ENCODE data around the gene ZNF672.
"Not testable (repeated sequence)": the region's sequence is repeated elsewhere in the genome, so short reads cannot be mapped to it uniquely, and the experiment has no call there.

The ZNF672 gene

DNA sequence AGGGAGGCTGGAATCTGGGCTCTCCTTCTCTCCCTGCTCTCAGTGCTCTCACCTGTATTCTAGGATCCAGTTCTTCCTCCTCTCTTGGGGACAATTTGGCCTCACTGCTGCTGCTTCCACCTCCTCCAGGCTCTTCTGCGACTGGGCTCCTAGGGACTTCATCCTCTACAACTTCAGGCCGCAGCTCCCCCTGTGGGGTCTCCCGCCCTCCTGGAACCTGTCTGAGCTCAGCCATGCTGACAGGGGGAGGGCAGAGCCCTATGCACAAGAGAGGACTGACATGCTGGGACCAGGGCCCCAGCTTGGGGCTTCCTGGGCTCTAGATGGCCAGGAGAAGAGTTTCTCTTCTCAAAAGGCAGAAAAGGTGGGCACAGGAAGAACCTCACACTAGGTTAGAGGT, 13.3 kb upstream of the ZNF672 start:
- H3K27me3 ChIP-seq (ENCODE audit: insufficient read depth, poor library complexity, severe bottlenecking): no peaks in the 10 kb centered on the region
- ATAC-seq (ENCODE audit: low read depth) (no peak), DNase-seq (ENCODE audit: low spot score) (no peak)
- peak overlapping the region; percentile 52 for H3K4me3 ChIP-seq (ENCODE audit: severe bottlenecking)
- TF ChIP-seq, protein P1, sequence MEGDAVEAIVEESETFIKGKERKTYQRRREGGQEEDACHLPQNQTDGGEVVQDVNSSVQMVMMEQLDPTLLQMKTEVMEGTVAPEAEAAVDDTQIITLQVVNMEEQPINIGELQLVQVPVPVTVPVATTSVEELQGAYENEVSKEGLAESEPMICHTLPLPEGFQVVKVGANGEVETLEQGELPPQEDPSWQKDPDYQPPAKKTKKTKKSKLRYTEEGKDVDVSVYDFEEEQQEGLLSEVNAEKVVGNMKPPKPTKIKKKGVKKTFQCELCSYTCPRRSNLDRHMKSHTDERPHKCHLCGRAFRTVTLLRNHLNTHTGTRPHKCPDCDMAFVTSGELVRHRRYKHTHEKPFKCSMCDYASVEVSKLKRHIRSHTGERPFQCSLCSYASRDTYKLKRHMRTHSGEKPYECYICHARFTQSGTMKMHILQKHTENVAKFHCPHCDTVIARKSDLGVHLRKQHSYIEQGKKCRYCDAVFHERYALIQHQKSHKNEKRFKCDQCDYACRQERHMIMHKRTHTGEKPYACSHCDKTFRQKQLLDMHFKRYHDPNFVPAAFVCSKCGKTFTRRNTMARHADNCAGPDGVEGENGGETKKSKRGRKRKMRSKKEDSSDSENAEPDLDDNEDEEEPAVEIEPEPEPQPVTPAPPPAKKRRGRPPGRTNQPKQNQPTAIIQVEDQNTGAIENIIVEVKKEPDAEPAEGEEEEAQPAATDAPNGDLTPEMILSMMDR (IDR thresholded peaks at IDR 0.05; ENCODE audit: poor library complexity, severe bottlenecking): no peak
- H3K36me3 ChIP-seq (ENCODE audit: low read depth): peaks cover 26% of the 10 kb centered on the region
- peaks cover 7% of the 10 kb centered on the region for H3K4me1 ChIP-seq (ENCODE audit: insufficient read depth, poor library complexity, severe bottlenecking)
- no peak overlapping the region for H3K27ac ChIP-seq (ENCODE audit: poor library complexity, severe bottlenecking)
- H3K9me3 ChIP-seq (ENCODE audit: severe bottlenecking): no peaks in the 10 kb centered on the region

DNA sequence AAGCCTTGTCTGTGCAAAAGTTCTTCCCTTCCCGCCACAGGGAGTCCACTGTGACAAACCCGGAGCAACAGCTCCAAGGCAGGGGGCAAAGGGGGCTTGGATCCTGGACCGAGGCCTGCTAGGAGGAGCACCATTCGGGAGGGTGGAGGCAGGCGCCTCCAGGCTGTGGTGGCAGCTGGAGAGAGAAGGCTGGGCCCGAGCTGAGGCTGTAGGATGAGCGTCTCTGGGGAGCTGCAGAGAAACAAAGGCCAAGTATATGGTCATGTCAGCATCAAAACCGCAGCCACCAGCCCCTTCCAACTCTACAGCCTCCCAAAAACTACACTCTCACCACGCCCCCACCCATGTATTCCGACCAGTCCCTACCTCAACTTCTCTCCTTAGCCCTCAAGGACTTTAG, 12.9 kb upstream of the ZNF672 start:
- Histone ChIP-seq H3K9me3 (ENCODE audit: severe bottlenecking) (no peaks in the 10 kb centered on the region), H3K27me3 (ENCODE audit: insufficient read depth, poor library complexity, severe bottlenecking) (no peaks in the 10 kb centered on the region), H3K4me3 (ENCODE audit: severe bottlenecking) (peak overlapping the region; percentile 52), H3K27ac (ENCODE audit: poor library complexity, severe bottlenecking) (peak overlapping the region; percentile 48), H3K4me1 (ENCODE audit: insufficient read depth, poor library complexity, severe bottlenecking) (peaks cover 7% of the 10 kb centered on the region), H3K36me3 (ENCODE audit: low read depth) (peaks cover 26% of the 10 kb centered on the region)
- TF ChIP-seq, protein P1 (IDR thresholded peaks at IDR 0.05; ENCODE audit: poor library complexity, severe bottlenecking): no peak
- ATAC-seq (ENCODE audit: low read depth): no peak
- DNase-seq (ENCODE audit: low spot score): no peak

DNA sequence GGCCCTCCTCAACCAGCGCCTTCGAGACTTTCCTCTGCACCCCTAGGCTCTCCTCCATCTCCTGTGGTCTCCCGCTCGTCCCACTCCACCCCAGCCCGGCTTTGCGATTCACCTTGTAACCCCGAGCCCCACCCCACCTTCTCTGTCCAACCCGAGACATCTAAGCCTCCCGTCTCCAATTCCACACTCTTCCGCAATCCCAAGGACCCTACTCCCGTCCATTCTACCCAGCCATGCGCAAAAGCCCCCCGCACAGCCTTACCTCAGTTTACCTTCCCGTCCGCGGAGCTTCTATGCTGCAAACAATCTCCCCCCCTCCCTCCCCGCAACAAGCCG, 12.5 kb upstream of the ZNF672 start:
- TF ChIP-seq, protein P1 (IDR thresholded peaks at IDR 0.05; ENCODE audit: poor library complexity, severe bottlenecking): no peak

DNA sequence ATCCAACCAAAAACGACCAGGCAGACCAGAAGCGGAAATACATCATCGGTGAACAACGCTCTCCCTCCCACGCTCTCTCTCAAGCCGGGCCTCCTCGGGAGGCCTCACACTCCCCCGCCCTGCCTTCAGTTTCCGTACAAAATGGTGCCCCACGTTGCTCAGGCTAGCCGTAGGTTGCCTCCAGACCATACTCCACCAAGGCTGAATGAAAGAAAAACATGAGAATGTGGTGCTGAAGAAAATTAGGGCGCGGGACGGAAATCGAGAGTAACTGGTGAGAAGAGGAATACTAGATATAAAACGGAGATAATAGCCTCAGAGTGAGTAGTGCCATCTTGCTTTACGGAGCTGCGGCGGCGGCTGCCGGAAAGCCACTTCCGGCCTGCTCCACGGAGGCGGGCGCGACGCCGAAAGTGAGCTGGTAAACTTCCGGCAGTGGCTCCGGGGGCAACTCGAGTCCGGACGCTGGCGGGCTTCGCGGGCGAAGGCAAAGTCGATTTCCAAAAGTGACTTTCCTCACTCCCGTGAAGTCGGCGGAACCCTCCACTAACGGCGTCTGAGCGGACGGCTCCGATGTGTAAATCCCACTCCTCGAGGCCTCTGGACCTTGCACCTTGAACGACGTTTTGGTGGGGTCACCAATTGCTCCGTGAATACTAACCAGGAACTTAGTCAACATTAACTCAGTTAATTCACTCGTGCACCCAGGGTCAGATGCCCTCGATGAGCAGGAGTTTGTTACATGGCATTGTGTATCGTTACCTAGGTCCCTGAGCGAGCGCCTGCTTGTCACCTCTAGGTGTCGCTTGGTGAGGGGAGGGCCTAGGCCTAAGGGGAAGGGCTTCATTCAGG, 11.9 kb upstream of the ZNF672 start, which contains the start of gene SH3BP5L:
Gene SH3BP5L, minus strand, starts transcription at position 7 of the 852 bp plus-strand sequence. CDS start 980 bp downstream, outside the sequence.
- H3K4me1 ChIP-seq (ENCODE audit: insufficient read depth, poor library complexity, severe bottlenecking): peaks cover 7% of the 10 kb centered on the region
- peaks cover 24% of the 10 kb centered on the region for H3K36me3 ChIP-seq (ENCODE audit: low read depth)
- peak; percentile 87 for DNase-seq (ENCODE audit: low spot score)
- peak within 1 kb of the TSS; percentile 52 for H3K4me3 ChIP-seq (ENCODE audit: severe bottlenecking)
- no peaks in the 10 kb centered on the region for H3K9me3 ChIP-seq (ENCODE audit: severe bottlenecking)
- H3K27ac ChIP-seq (ENCODE audit: poor library complexity, severe bottlenecking): peak within 1 kb of the TSS; percentile 48
- peak; percentile 95 for ATAC-seq (ENCODE audit: low read depth)
- TF ChIP-seq, protein P1 (IDR thresholded peaks at IDR 0.05; ENCODE audit: poor library complexity, severe bottlenecking): peak; percentile 62
- no peaks in the 10 kb centered on the region for H3K27me3 ChIP-seq (ENCODE audit: insufficient read depth, poor library complexity, severe bottlenecking)

More for the DNA sequence above, 12.5 kb upstream of the ZNF672 start:
- Histone ChIP-seq H3K27ac (ENCODE audit: poor library complexity, severe bottlenecking) (peak overlapping the region; percentile 48), H3K36me3 (ENCODE audit: low read depth) (peaks cover 26% of the 10 kb centered on the region), H3K9me3 (ENCODE audit: severe bottlenecking) (no peaks in the 10 kb centered on the region), H3K27me3 (ENCODE audit: insufficient read depth, poor library complexity, severe bottlenecking) (no peaks in the 10 kb centered on the region), H3K4me3 (ENCODE audit: severe bottlenecking) (peak overlapping the region; percentile 52), H3K4me1 (ENCODE audit: insufficient read depth, poor library complexity, severe bottlenecking) (peaks cover 7% of the 10 kb centered on the region)
- ATAC-seq (ENCODE audit: low read depth) (0 out of 3 replicates have a peak, but pooled peaks have one; percentile 2), DNase-seq (ENCODE audit: low spot score) (no peak)

DNA sequence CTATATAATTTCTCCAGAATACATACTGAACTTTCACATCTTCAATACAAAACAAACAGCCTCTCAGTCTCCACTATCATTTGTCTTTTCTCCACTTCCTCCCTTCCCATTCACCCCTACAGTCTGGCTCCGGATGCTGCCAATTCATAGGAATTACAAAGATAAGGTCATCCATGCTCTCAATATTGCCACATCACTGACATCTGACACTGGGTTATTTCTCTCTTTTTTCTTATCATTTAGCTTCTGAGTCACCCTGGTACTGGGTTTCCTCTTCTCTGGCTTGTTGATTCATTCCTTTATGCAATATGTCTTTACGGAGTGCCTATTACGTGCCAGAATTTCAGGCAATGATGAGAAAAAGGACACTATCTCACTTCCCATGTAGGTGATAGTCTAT, 9.2 kb upstream of the ZNF672 start:
- no peak overlapping the region for H3K4me3 ChIP-seq (ENCODE audit: severe bottlenecking)
- TF ChIP-seq, protein P1 (IDR thresholded peaks at IDR 0.05; ENCODE audit: poor library complexity, severe bottlenecking): no peak
- H3K4me1 ChIP-seq (ENCODE audit: insufficient read depth, poor library complexity, severe bottlenecking): peaks cover 7% of the 10 kb centered on the region
- H3K36me3 ChIP-seq (ENCODE audit: low read depth): peaks cover 10% of the 10 kb centered on the region
- ATAC-seq (ENCODE audit: low read depth) (peak; percentile 8; the same call in 1 of the 3 replicates), DNase-seq (ENCODE audit: low spot score) (no peak)
- no peaks in the 10 kb centered on the region for H3K27me3 ChIP-seq (ENCODE audit: insufficient read depth, poor library complexity, severe bottlenecking)
- H3K27ac ChIP-seq (ENCODE audit: poor library complexity, severe bottlenecking): no peak overlapping the region
- H3K9me3 ChIP-seq (ENCODE audit: severe bottlenecking): no peaks in the 10 kb centered on the region

DNA sequence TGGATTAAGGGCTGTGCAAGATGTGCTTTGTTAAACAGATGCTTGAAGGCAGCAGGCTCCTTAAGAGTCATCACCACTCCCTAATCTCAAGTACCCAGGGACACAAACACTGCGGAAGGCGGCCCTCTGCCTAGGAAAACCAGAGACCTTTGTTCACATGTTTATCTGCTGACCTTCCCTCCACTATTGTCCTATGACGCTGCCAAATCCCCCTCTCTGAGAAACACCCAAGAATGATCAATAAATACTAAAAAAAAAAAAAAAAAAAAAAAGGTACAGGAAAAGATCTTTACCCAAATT, 7.4 kb upstream of the ZNF672 start:
- DNase-seq (ENCODE audit: low spot score); H3K36me3 ChIP-seq (ENCODE audit: low read depth); H3K4me3 ChIP-seq (ENCODE audit: severe bottlenecking); H3K9me3 ChIP-seq (ENCODE audit: severe bottlenecking); H3K4me1 ChIP-seq (ENCODE audit: insufficient read depth, poor library complexity, severe bottlenecking); H3K27ac ChIP-seq (ENCODE audit: poor library complexity, severe bottlenecking); ATAC-seq (ENCODE audit: low read depth); H3K27me3 ChIP-seq (ENCODE audit: insufficient read depth, poor library complexity, severe bottlenecking): not testable (repeated sequence)

All from RWPE2 (cell line).